Neural cell (in vitro differentiated cells): ENCODE results near the gene ATP7B.

ENCODE experiments used
- CTCF ChIP-seq: fragments of 450-650 bp; IDR thresholded peaks from 2 replicates; pipeline ENCODE4 v1.5.1; 2014; ENCODE audit warnings: antibody characterized with exemption, mild to moderate bottlenecking, moderate library complexity; ENCODE audit not compliant: poor library complexity, severe bottlenecking
- EP300 ChIP-seq: fragments of 450-650 bp; conservative IDR thresholded peaks from 2 replicates; pipeline ENCODE4 v1.6.1; 2014; ENCODE audit warnings: antibody characterized with exemption, mild to moderate bottlenecking, moderate library complexity; ENCODE audit not compliant: poor library complexity, severe bottlenecking
- EZH2 ChIP-seq: fragments of 200-600, 300-800 bp; shearing (Covaris generic), sonication (generic); IDR thresholded peaks from 2 replicates; pipeline ENCODE4 v1.6.1; 2014; ENCODE audit warnings: antibody characterized with exemption, low read length, borderline replicate concordance, mild to moderate bottlenecking; ENCODE audit not compliant: insufficient read depth, poor library complexity, severe bottlenecking
- MXI1 ChIP-seq: fragments of 450-650 bp; conservative IDR thresholded peaks from 2 replicates; pipeline ENCODE4 v1.6.1; 2014; ENCODE audit warnings: antibody characterized with exemption, mild to moderate bottlenecking; ENCODE audit not compliant: poor library complexity, severe bottlenecking
- POLR2AphosphoS5 ChIP-seq: IDR thresholded peaks from 2 replicates; pipeline ENCODE4 v1.6.1; 2012
- RAD21 ChIP-seq: fragments of 450-650 bp; conservative IDR thresholded peaks from 2 replicates; pipeline ENCODE4 v1.6.1; 2014; ENCODE audit warnings: antibody characterized with exemption, mild to moderate bottlenecking, moderate library complexity
- REST ChIP-seq: IDR thresholded peaks from 2 replicates; pipeline ENCODE4 v1.6.1; 2012; ENCODE audit warnings: borderline replicate concordance
- SMC3 ChIP-seq: fragments of 450-650 bp; conservative IDR thresholded peaks from 2 replicates; pipeline ENCODE4 v1.6.1; 2014; ENCODE audit warnings: antibody characterized with exemption, mild to moderate bottlenecking, moderate library complexity; ENCODE audit not compliant: poor library complexity
- TAF1 ChIP-seq: IDR thresholded peaks from 2 replicates; pipeline ENCODE4 v1.6.1; 2012; ENCODE audit warnings: low read depth

GRCh38 chr13:52034616-52035226, 23.5 kb upstream of the ATP7B start:
- TF ChIP-seq CTCF (no peak), EZH2 (no peak), POLR2AphosphoS5 (no peak), EP300 (no peak), SMC3 (no peak), REST (no peak), TAF1 (no peak), RAD21 (no peak), MXI1 (no peak)
